Measurements from ENCODE around the gene SKOR2. TPM values are rescaled to one million over a fixed set of nuclear protein-coding genes. Genes with fewer than 3 reads are reported as not detected.
"Not testable (repeated sequence)": the region's sequence is repeated elsewhere in the genome, so short reads cannot be mapped to it uniquely, and the experiment has no call there.

The SKOR2 gene
- total RNA-seq, 2 donors from 2014 or later = not detected

DNA sequence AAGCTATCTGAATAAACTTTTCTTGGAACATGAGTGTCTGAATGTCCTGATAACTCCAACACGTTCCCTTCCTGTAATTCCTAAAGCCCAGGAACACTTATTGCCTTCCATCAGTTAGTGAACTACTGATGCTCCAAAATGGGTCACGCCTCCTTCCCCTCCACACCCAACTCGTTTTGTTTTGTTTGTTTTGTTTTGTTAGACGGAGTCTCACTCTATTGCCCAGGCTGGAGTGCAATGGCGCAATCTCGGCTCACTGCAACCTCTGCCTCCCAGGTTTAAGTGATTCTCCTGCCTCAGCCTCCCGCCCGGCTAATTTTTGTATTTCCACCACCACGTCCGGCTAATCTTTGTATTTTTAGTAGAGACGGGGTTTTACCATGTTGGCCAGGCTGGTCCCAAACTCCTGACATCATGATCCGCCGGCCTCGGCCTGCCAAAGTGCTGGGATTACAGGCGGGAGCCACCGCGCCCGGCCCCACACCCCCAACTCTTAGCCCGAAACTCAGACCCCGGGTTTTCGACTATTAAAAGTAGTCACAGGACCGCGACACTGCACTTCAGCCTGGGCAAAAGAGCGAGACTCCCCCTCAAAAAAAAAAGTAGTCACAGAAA, 76.1 kb downstream of the SKOR2 start:
- peak; percentile 5 to 6 for ATAC-seq
- Mint-ChIP-seq H3K27ac (peak overlapping the region in 1 of 2 donors; percentile 85), H3K36me3 (no peaks in the 10 kb centered on the region), H3K9me3 (no peaks in the 10 kb centered on the region)
- no peak for DNase-seq (ENCODE audit: low spot score in 2 of 2)

GRCh38 chr18:47174545-47175116, 76.8 kb downstream of the SKOR2 start:
- Mint-ChIP-seq H3K9me3 (no peaks in the 10 kb centered on the region), H3K27ac (no peak overlapping the region), H3K36me3 (no peaks in the 10 kb centered on the region)
- ATAC-seq (no peak), DNase-seq (ENCODE audit: low spot score in 2 of 2) (no peak)

DNA sequence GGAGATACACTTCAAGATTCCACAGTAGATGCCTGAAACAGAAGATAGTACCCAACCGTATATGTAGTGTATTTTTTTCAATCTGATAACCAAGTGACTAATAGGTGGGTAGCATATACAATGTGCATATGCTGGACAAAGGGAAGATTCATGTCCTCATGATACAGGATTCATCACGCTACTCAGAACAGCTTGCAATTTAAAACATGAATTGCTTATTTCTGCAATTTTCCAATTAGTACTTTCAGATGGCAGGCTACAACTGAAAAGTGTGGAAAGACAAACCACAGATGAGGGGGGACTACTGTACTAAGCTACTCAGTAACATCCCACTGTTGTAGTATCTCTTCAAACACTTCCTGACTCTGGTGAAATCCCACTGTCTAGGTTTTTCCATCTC, 79.0 kb downstream of the SKOR2 start:
- ATAC-seq = no peak

DNA sequence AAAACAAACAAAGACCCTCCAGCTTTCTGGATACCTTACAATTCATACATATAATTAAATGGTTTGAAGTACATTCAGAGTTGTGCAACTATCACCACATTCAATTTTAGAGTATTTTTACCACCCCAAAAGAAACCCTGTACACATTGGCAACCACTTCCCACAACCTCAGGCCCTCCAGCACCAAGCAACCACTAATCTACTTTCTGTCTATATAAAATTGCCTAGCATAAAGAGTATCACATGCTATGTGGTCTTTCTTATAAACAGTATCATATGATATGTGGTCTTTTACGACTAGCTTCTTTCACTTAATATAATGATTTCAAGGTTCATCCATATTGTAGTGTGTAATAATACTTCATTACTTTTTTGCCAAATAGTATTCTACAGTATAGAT, 82.5 kb downstream of the SKOR2 start:
- peak in 1 of 2 donors; percentile 67 for ATAC-seq
- H3K27ac Mint-ChIP-seq = no peak overlapping the region

More for the DNA sequence above, 79.0 kb downstream of the SKOR2 start:
- Mint-ChIP-seq H3K27ac (no peak overlapping the region), H3K36me3 (no peaks in the 10 kb centered on the region), H3K9me3 (no peaks in the 10 kb centered on the region)
- no peak for DNase-seq (ENCODE audit: low spot score in 2 of 2)

GRCh38 chr18:47168509-47168908, 83.0 kb downstream of the SKOR2 start:
- no peak overlapping the region for H3K27ac Mint-ChIP-seq
- DNase-seq (ENCODE audit: low spot score in 2 of 2) (no peak), ATAC-seq (peak in 1 of 2 donors; percentile 80)
- H3K36me3 Mint-ChIP-seq = peaks cover 0 to 13% of the 10 kb centered on the region in 2 donors
- no peaks in the 10 kb centered on the region for H3K9me3 Mint-ChIP-seq

More for the DNA sequence above, 82.5 kb downstream of the SKOR2 start:
- no peaks in the 10 kb centered on the region for H3K9me3 Mint-ChIP-seq
- H3K36me3 Mint-ChIP-seq = peaks cover 0 to 12% of the 10 kb centered on the region in 2 donors
- DNase-seq (ENCODE audit: low spot score in 2 of 2) = no peak

DNA sequence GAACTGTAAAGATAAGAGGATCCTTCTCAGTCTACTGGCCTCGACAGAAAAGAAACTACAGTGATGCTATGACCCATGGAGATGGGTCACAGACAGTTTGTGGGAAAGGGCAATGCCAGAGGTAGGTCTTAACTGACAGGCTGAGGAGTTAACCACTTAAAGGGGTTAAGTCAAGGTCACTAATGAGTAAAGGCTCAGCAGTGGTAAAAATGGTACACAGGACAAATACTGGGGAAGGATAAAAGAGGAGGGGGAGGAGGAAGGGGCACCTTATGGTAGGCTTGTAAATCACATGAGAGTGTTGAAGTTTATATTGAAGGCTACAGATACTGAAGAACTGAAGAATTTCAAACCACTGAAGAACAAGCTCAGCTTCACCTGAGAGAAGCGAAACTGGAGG, 85.2 kb downstream of the SKOR2 start:
- ATAC-seq = no peak
- Mint-ChIP-seq H3K27ac (no peak overlapping the region), H3K9me3 (no peaks in the 10 kb centered on the region), H3K36me3 (peaks cover 0 to 13% of the 10 kb centered on the region in 2 donors)
- no peak for DNase-seq (ENCODE audit: low spot score in 2 of 2)

DNA sequence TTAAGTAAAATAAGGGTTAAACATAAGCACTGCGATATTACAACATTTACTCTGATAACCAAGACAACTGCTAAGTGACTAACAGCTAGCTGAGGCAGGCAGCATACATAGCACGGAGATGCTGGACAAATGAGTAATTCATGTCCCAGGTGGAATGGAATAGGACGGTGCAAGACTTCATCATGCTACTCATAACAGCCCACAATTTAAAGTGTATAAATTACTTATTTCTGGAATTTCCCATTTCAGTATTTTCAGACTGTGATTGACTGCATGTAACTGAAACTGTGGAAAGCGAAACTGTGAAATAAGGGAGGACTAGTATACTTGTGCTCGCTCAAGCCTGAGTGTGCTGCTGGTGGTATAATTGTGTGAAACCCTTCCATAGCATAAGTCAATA, 88.2 kb downstream of the SKOR2 start:
- Mint-ChIP-seq H3K27ac (no peak overlapping the region), H3K36me3 (peaks cover 0 to 13% of the 10 kb centered on the region in 2 donors), H3K9me3 (no peaks in the 10 kb centered on the region)
- DNase-seq (ENCODE audit: low spot score in 2 of 2) (peak in 1 of 2 donors; percentile 6), ATAC-seq (peak; percentile 88 to 97)

DNA sequence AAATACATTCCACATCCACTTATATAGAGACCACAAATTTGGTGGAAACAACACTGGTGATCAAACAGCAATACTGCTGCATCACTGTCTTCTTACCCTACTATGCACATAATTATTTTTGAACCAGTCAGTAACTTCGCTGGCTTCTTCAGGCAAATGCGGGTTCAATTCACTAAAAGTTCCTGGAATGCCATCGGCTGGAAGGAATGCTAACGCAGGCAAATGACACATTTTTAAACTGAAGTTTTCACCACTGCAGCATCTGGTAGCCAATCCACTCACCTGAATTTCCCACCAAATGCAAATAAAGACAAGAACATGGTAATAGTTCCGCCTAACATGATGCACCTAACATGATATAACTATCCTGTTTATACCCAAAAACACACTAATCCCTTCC, 91.2 kb downstream of the SKOR2 start:
- ATAC-seq = no peak
- no peaks in the 10 kb centered on the region for H3K9me3 Mint-ChIP-seq
- no peak for DNase-seq (ENCODE audit: low spot score in 2 of 2)
- no peak overlapping the region for H3K27ac Mint-ChIP-seq
- H3K36me3 Mint-ChIP-seq = peaks cover 0 to 13% of the 10 kb centered on the region in 2 donors

GRCh38 chr18:47158404-47158803, 93.1 kb downstream of the SKOR2 start:
- ATAC-seq; DNase-seq (ENCODE audit: low spot score in 2 of 2); H3K36me3 Mint-ChIP-seq; H3K9me3 Mint-ChIP-seq; H3K27ac Mint-ChIP-seq: not testable (repeated sequence)

Other genes starting within 250 kb of the SKOR2 start
- gene ELOA2, start 216.0 kb downstream of the SKOR2 start, total RNA-seq = not detected
- 10 to 100 TPM; 34.2 to 43.6 TPM for gene HDHD2, start 101.2 kb downstream of the SKOR2 start, total RNA-seq
- gene IER3IP1, start 75.3 kb downstream of the SKOR2 start, total RNA-seq = 1 to 10 TPM; 8.6 to 9.7 TPM